Trophoblast cell (in vitro differentiated cells and primary cell): ENCODE data around the gene DPM3.

Source experiments
- DNase-seq, 2 donors: peaks; one replicate each; pipeline ENCODE4 v3.0.0-alpha.2; 2016
- H2AFZ ChIP-seq: 2 replicates; pipeline ENCODE4 v1.6.1; 2013; ENCODE audit warnings: low read length, moderate library complexity, mild to moderate bottlenecking; ENCODE audit not compliant: insufficient read depth, poor library complexity
- H2AK5ac ChIP-seq: 2 replicates; pipeline ENCODE4 v1.6.1; 2013; ENCODE audit warnings: mild to moderate bottlenecking, low read length
- H2BK120ac ChIP-seq: 2 replicates; pipeline ENCODE4 v1.6.1; 2013; ENCODE audit warnings: low read length, mild to moderate bottlenecking, moderate library complexity; ENCODE audit not compliant: insufficient read depth, poor library complexity
- H2BK12ac ChIP-seq: 2 replicates; pipeline ENCODE4 v1.6.1; 2013; ENCODE audit warnings: mild to moderate bottlenecking, low read length, moderate library complexity
- H2BK5ac ChIP-seq: 2 replicates; pipeline ENCODE4 v1.6.1; 2013; ENCODE audit warnings: low read length, low read depth, moderate library complexity, mild to moderate bottlenecking; ENCODE audit not compliant: poor library complexity
- H3K14ac ChIP-seq: 2 replicates; pipeline ENCODE4 v1.6.1; 2013; ENCODE audit warnings: mild to moderate bottlenecking, low read length
- H3K18ac ChIP-seq: 2 replicates; pipeline ENCODE4 v1.6.1; 2013; ENCODE audit warnings: mild to moderate bottlenecking, low read length
- H3K23ac ChIP-seq: 2 replicates; pipeline ENCODE4 v1.6.1; 2013; ENCODE audit warnings: low read length
- H3K27ac ChIP-seq: 2 replicates; pipeline ENCODE4 v1.5.1; 2013; ENCODE audit warnings: low read depth, mild to moderate bottlenecking, inconsistent platforms, low read length, moderate library complexity
- H3K27me3 ChIP-seq: 2 replicates; pipeline ENCODE4 v1.6.1; 2013; ENCODE audit warnings: inconsistent platforms, mild to moderate bottlenecking, low read length, moderate library complexity; ENCODE audit not compliant: insufficient read depth
- H3K36me3 ChIP-seq, 2 experiments: 1 replicate in 1 of 2; 2 replicates in 1 of 2; pipeline ENCODE4 v1.6.1; 2013; ENCODE audit warnings: low read length in 2 of 2, mild to moderate bottlenecking in 2 of 2, moderate library complexity in 1 of 2; ENCODE audit not compliant: insufficient read depth in 2 of 2, control insufficient read depth in 1 of 2
- H3K4ac ChIP-seq: 2 replicates; pipeline ENCODE4 v1.6.1; 2013; ENCODE audit warnings: low read depth, mild to moderate bottlenecking, low read length, moderate library complexity
- H3K4me1 ChIP-seq, 2 experiments: 1 replicate in 1 of 2; 2 replicates in 1 of 2; pipeline ENCODE4 v1.6.1; 2013; ENCODE audit warnings: low read length in 2 of 2, mild to moderate bottlenecking in 2 of 2, moderate library complexity in 1 of 2; ENCODE audit not compliant: insufficient read depth in 2 of 2, control insufficient read depth in 1 of 2
- H3K4me2 ChIP-seq: 2 replicates; pipeline ENCODE4 v1.6.1; 2013; ENCODE audit warnings: inconsistent platforms, mild to moderate bottlenecking, low read length, moderate library complexity
- H3K4me3 ChIP-seq: 2 replicates; pipeline ENCODE4 v1.5.1; 2013; ENCODE audit warnings: mild to moderate bottlenecking, low read depth, low read length, inconsistent platforms
- H3K79me1 ChIP-seq: one replicate; pipeline ENCODE4 v1.6.1; 2013; ENCODE audit warnings: low read length
- H3K79me2 ChIP-seq: 2 replicates; pipeline ENCODE4 v1.6.1; 2013; ENCODE audit warnings: low read length, mild to moderate bottlenecking; ENCODE audit not compliant: control insufficient read depth, insufficient read depth, poor library complexity
- H3K9ac ChIP-seq: 2 replicates; pipeline ENCODE4 v1.6.1; 2013; ENCODE audit warnings: mild to moderate bottlenecking, low read length
- H3K9me3 ChIP-seq: 2 replicates; pipeline ENCODE4 v1.6.1; 2013; ENCODE audit warnings: low read depth, mild to moderate bottlenecking, control low read depth, inconsistent platforms, low read length; ENCODE audit not compliant: insufficient read depth
- H4K12ac ChIP-seq: 2 replicates; pipeline ENCODE4 v1.6.1; 2013; ENCODE audit warnings: low read depth, mild to moderate bottlenecking, low read length, moderate library complexity
- H4K8ac ChIP-seq: 2 replicates; pipeline ENCODE4 v1.6.1; 2013; ENCODE audit warnings: low read depth, mild to moderate bottlenecking, low read length, moderate library complexity
- H4K91ac ChIP-seq: one replicate; pipeline ENCODE4 v1.6.1; 2013; ENCODE audit warnings: low read depth, mild to moderate bottlenecking, low read length, moderate library complexity
- WGBS: extraction: QIAGEN DNeasy Blood & Tissue Kit; methylation state at CpG from one replicate; pipeline ENCODE4 v1.1.7; 2013; ENCODE audit warnings: missing lambda C conversion rate; ENCODE audit not compliant: insufficient read length, insufficient coverage; ENCODE audit errors: extremely low coverage; 5-methylcytosine and 5-hydroxymethylcytosine counted together

DPM3 gene

GRCh38 chr1:155140630-155140953 is 261 bp upstream of the DPM3 start:
- H3K36me3 ChIP-seq: peaks cover 7 to 10% of the 10 kb centered on the region in 2 experiments
- no peaks in the 10 kb centered on the region for H3K9me3 ChIP-seq
- no peak overlapping the region for H3K14ac ChIP-seq
- no peak overlapping the region for H3K9ac ChIP-seq
- peak overlapping the region; percentile 37 for H4K12ac ChIP-seq
- peak overlapping the region; percentile 51 for H3K18ac ChIP-seq
- peak overlapping the region; percentile 87 for H4K8ac ChIP-seq
- peaks cover 7 to 10% of the 10 kb centered on the region in 2 experiments for H3K4me1 ChIP-seq
- H3K4ac ChIP-seq: no peak overlapping the region
- H2BK120ac ChIP-seq: no peak overlapping the region
- H4K91ac ChIP-seq: no peak overlapping the region
- no peak overlapping the region for H2BK12ac ChIP-seq
- 100% methylated on average over 2 of the region's 11 CpGs for WGBS
- DNase-seq: no peak
- H3K23ac ChIP-seq: no peak overlapping the region
- no peak overlapping the region for H3K4me3 ChIP-seq
- no peaks in the 10 kb centered on the region for H3K27me3 ChIP-seq
- no peak overlapping the region for H2AK5ac ChIP-seq
- no peak overlapping the region for H3K27ac ChIP-seq
- H3K79me1 ChIP-seq: peaks cover 16% of the 10 kb centered on the region
- H3K4me2 ChIP-seq: peak overlapping the region; percentile 96
- H3K79me2 ChIP-seq: peaks cover 12% of the 10 kb centered on the region
- H2AFZ ChIP-seq: peak overlapping the region; percentile 96
- H2BK5ac ChIP-seq: no peak overlapping the region

- Histone ChIP-seq H3K27ac (no peak overlapping the region), H3K4me3 (no peak overlapping the region), H3K27me3 (no peaks in the 10 kb centered on the region), H3K4ac (peak overlapping the region; percentile 7), H2BK120ac (peak overlapping the region; percentile 9), H3K4me1 (peaks cover 20 to 24% of the 10 kb centered on the region in 2 experiments), H3K18ac (peak overlapping the region; percentile 26), H4K91ac (peak overlapping the region; percentile 31), H3K9me3 (no peaks in the 10 kb centered on the region), H3K9ac (no peak overlapping the region), H2AK5ac (peak overlapping the region; percentile 5), H4K8ac (peak overlapping the region; percentile 15), H2AFZ (no peak overlapping the region), H3K23ac (no peak overlapping the region), H3K4me2 (peak overlapping the region; percentile 47), H4K12ac (peak overlapping the region; percentile 6), H3K36me3 (peaks cover 26 to 33% of the 10 kb centered on the region in 2 experiments), H3K79me2 (peaks cover 14% of the 10 kb centered on the region), H3K79me1 (peaks cover 20% of the 10 kb centered on the region), H2BK5ac (peak overlapping the region; percentile 10), H2BK12ac (peak overlapping the region; percentile 14), H3K14ac (peak overlapping the region; percentile 75)
- DNase-seq: no peak
- no CpG with 5 or more reads among the region's 6 CpGs for WGBS
Observed at GRCh38 chr1:155137154-155137949, 3.0 kb downstream of the DPM3 start.

GRCh38 chr1:155136748-155137147 is 3.6 kb downstream of the DPM3 start:
- Histone ChIP-seq H3K23ac (no peak overlapping the region), H3K4me2 (peak overlapping the region; percentile 47), H4K8ac (peak overlapping the region; percentile 15), H4K12ac (peak overlapping the region; percentile 6), H2BK5ac (peak overlapping the region; percentile 10), H3K9ac (peak overlapping the region; percentile 1), H3K27me3 (no peaks in the 10 kb centered on the region), H3K4me3 (no peak overlapping the region), H3K18ac (peak overlapping the region; percentile 26), H2BK120ac (peak overlapping the region; percentile 9), H2AFZ (no peak overlapping the region), H3K36me3 (peaks cover 31 to 36% of the 10 kb centered on the region in 2 experiments), H3K79me2 (peaks cover 14% of the 10 kb centered on the region), H2BK12ac (peak overlapping the region; percentile 14), H3K27ac (peak overlapping the region; percentile 20), H4K91ac (peak overlapping the region; percentile 31), H3K79me1 (peaks cover 20% of the 10 kb centered on the region), H3K9me3 (no peaks in the 10 kb centered on the region), H3K4ac (peak overlapping the region; percentile 7), H2AK5ac (peak overlapping the region; percentile 5), H3K4me1 (peaks cover 22 to 26% of the 10 kb centered on the region in 2 experiments), H3K14ac (peak overlapping the region; percentile 75)
- no CpG with 5 or more reads among the region's 6 CpGs for WGBS
- DNase-seq: no peak

- H2BK120ac ChIP-seq: peak within 1 kb of the TSS; percentile 94
- DNase-seq: peak; percentile 98 to 99
- H3K9me3 ChIP-seq: peaks cover 2% of the 10 kb centered on the region
- peak within 1 kb of the TSS; percentile 96 for H3K14ac ChIP-seq
- H4K12ac ChIP-seq: peak within 1 kb of the TSS; percentile 97
- no peak within 1 kb of the TSS for H3K23ac ChIP-seq
- H4K91ac ChIP-seq: peak within 1 kb of the TSS; percentile 98
- H3K4me3 ChIP-seq: peak within 1 kb of the TSS; percentile 76
- peak within 1 kb of the TSS; percentile 95 for H2BK5ac ChIP-seq
- peak within 1 kb of the TSS; percentile 54 for H3K4ac ChIP-seq
- H3K4me2 ChIP-seq: peak within 1 kb of the TSS; percentile 92
- H4K8ac ChIP-seq: peak within 1 kb of the TSS; percentile 97
- peak within 1 kb of the TSS; percentile 90 for H3K9ac ChIP-seq
- H3K27ac ChIP-seq: peak within 1 kb of the TSS; percentile 97
- H2AK5ac ChIP-seq: peak within 1 kb of the TSS; percentile 95
- H3K18ac ChIP-seq: peak within 1 kb of the TSS; percentile 99
- H2BK12ac ChIP-seq: peak within 1 kb of the TSS; percentile 44
- peaks cover 20% of the 10 kb centered on the region for H3K79me2 ChIP-seq
- peak within 1 kb of the TSS; percentile 58 for H2AFZ ChIP-seq
- H3K36me3 ChIP-seq: peaks cover 37 to 43% of the 10 kb centered on the region in 2 experiments
- WGBS: no CpG with 5 or more reads among the region's 52 CpGs
- H3K4me1 ChIP-seq: peaks cover 31 to 36% of the 10 kb centered on the region in 2 experiments
- H3K79me1 ChIP-seq: peaks cover 26% of the 10 kb centered on the region
- H3K27me3 ChIP-seq: no peaks in the 10 kb centered on the region
Observed at GRCh38 chr1:155135415-155136028, 4.8 kb downstream of the DPM3 start, which contains the start of gene SLC50A1. TSS of gene SLC50A1 (plus strand) at chr1:155135852. CDS start at chr1:155135912, 60 bp downstream.
